Measurements from ENCODE around the gene NPAS3.

GRCh38 chr14:33240466-33240865, 301.8 kb downstream of the NPAS3 start:
- no peak for TF ChIP-seq CTCF (IDR thresholded peaks at IDR 0.05)
- no peak for TF ChIP-seq POLR2A (IDR thresholded peaks at IDR 0.05)
